Measurements from ENCODE around the gene SCN1A.

The SCN1A gene

GRCh38 chr2:166163775-166164174, 36.0 kb upstream of the SCN1A start:
- H3K4me1 ChIP-seq (ENCODE audit: control insufficient read depth in 1 of 2, insufficient read depth in 1 of 2, low read depth in 1 of 2, low read length in 1 of 2): no peaks in the 10 kb centered on the region

GRCh38 chr2:166158546-166158945, 30.7 kb upstream of the SCN1A start:
- no peak overlapping the region for H3K4me3 ChIP-seq (ENCODE audit: low read depth in 1 of 2, low read length in 1 of 2)
- TF ChIP-seq CTCF (IDR thresholded peaks at IDR 0.05): no peak

More at GRCh38 chr2:166163775-166164174, 36.0 kb upstream of the SCN1A start:
- Histone ChIP-seq H3K27me3 (no peaks in the 10 kb centered on the region), H3K36me3 (no peaks in the 10 kb centered on the region), H3K9me3 (no peaks in the 10 kb centered on the region), H3K4me3 (ENCODE audit: low read depth in 1 of 2, low read length in 1 of 2) (no peak overlapping the region), H3K27ac (no peak overlapping the region)
- no peak for TF ChIP-seq CTCF (IDR thresholded peaks at IDR 0.05)

GRCh38 chr2:166157578-166157977, 29.8 kb upstream of the SCN1A start:
- H3K27me3 ChIP-seq: no peaks in the 10 kb centered on the region
- no peak for TF ChIP-seq CTCF (IDR thresholded peaks at IDR 0.05)
- no peak overlapping the region for H3K27ac ChIP-seq
- H3K4me3 ChIP-seq (ENCODE audit: low read depth in 1 of 2, low read length in 1 of 2): no peak overlapping the region
- H3K4me1 ChIP-seq (ENCODE audit: control insufficient read depth in 1 of 2, insufficient read depth in 1 of 2, low read depth in 1 of 2, low read length in 1 of 2): no peaks in the 10 kb centered on the region
- H3K9me3 ChIP-seq: no peaks in the 10 kb centered on the region
- no peaks in the 10 kb centered on the region for H3K36me3 ChIP-seq

More at GRCh38 chr2:166158546-166158945, 30.7 kb upstream of the SCN1A start:
- H3K4me1 ChIP-seq (ENCODE audit: control insufficient read depth in 1 of 2, insufficient read depth in 1 of 2, low read depth in 1 of 2, low read length in 1 of 2): no peaks in the 10 kb centered on the region
- H3K27me3 ChIP-seq: no peaks in the 10 kb centered on the region
- H3K27ac ChIP-seq: no peak overlapping the region
- H3K9me3 ChIP-seq: no peaks in the 10 kb centered on the region
- no peaks in the 10 kb centered on the region for H3K36me3 ChIP-seq

- no peaks in the 10 kb centered on the region for H3K9me3 ChIP-seq
- no peaks in the 10 kb centered on the region for H3K4me1 ChIP-seq (ENCODE audit: control insufficient read depth in 1 of 2, insufficient read depth in 1 of 2, low read depth in 1 of 2, low read length in 1 of 2)
- no peak overlapping the region for H3K4me3 ChIP-seq (ENCODE audit: low read depth in 1 of 2, low read length in 1 of 2)
- no peaks in the 10 kb centered on the region for H3K27me3 ChIP-seq
- H3K27ac ChIP-seq: no peak overlapping the region
- no peak for TF ChIP-seq CTCF (IDR thresholded peaks at IDR 0.05)
- H3K36me3 ChIP-seq: no peaks in the 10 kb centered on the region
These were observed 29.2 kb upstream of the SCN1A start for GRCh38 chr2:166156985-166157490.

GRCh38 chr2:166155589-166155988, 27.8 kb upstream of the SCN1A start:
- H3K27ac ChIP-seq: no peak overlapping the region
- no peaks in the 10 kb centered on the region for H3K27me3 ChIP-seq
- no peak overlapping the region for H3K4me3 ChIP-seq (ENCODE audit: low read depth in 1 of 2, low read length in 1 of 2)
- no peaks in the 10 kb centered on the region for H3K9me3 ChIP-seq
- TF ChIP-seq CTCF (IDR thresholded peaks at IDR 0.05): no peak
- H3K36me3 ChIP-seq: no peaks in the 10 kb centered on the region
- no peaks in the 10 kb centered on the region for H3K4me1 ChIP-seq (ENCODE audit: control insufficient read depth in 1 of 2, insufficient read depth in 1 of 2, low read depth in 1 of 2, low read length in 1 of 2)
